Stimulated activated naive CD8-positive, alpha-beta T cell treated with anti-CD3 and anti-CD28 coated beads, Interleukin-15, Interleukin-2, amounts not matched to agents 100 ng/mL and 50 ng/mL, for 24 hours (primary cell): ENCODE results near the gene GYPC.
"Not testable (repeated sequence)": the region's sequence is repeated elsewhere in the genome, so short reads cannot be mapped to it uniquely, and the experiment has no call there.

Experiments
- H3K27ac Mint-ChIP-seq: one replicate; pipeline ENCODE4 v1.8.0; 2021; ENCODE audit warnings: mild to moderate bottlenecking, mixed read lengths
- H3K27me3 Mint-ChIP-seq: one replicate; pipeline ENCODE4 v1.8.0; 2021; ENCODE audit warnings: mixed read lengths
- H3K36me3 Mint-ChIP-seq: one replicate; pipeline ENCODE4 v1.8.0; 2021; ENCODE audit warnings: low read depth, mixed read lengths
- H3K4me1 Mint-ChIP-seq: one replicate; pipeline ENCODE4 v1.8.0; 2021; ENCODE audit warnings: low read depth, mixed read lengths
- H3K4me3 Mint-ChIP-seq: one replicate; pipeline ENCODE4 v1.8.0; 2021; ENCODE audit warnings: mild to moderate bottlenecking, mixed read lengths
- H3K9me3 Mint-ChIP-seq: one replicate; pipeline ENCODE4 v1.8.0; 2021; ENCODE audit warnings: mixed read lengths

The GYPC gene

GRCh38 chr2:126715576-126716406 lies 59.8 kb downstream of the GYPC start:
- H3K36me3 Mint-ChIP-seq: no peaks in the 10 kb centered on the region
- H3K27me3 Mint-ChIP-seq: no peaks in the 10 kb centered on the region
- peaks cover 3% of the 10 kb centered on the region for H3K9me3 Mint-ChIP-seq
- no peaks in the 10 kb centered on the region for H3K4me1 Mint-ChIP-seq
- no peak overlapping the region for H3K27ac Mint-ChIP-seq
- H3K4me3 Mint-ChIP-seq: no peak overlapping the region

GRCh38 chr2:126717277-126717676 lies 61.3 kb downstream of the GYPC start:
- H3K27ac Mint-ChIP-seq, H3K27me3 Mint-ChIP-seq, H3K4me3 Mint-ChIP-seq, H3K9me3 Mint-ChIP-seq, H3K36me3 Mint-ChIP-seq, H3K4me1 Mint-ChIP-seq: not testable (repeated sequence)

GRCh38 chr2:126717928-126718327 lies 62.0 kb downstream of the GYPC start:
- H3K36me3 Mint-ChIP-seq: no peaks in the 10 kb centered on the region
- H3K9me3 Mint-ChIP-seq: no peaks in the 10 kb centered on the region
- no peak overlapping the region for H3K27ac Mint-ChIP-seq
- no peaks in the 10 kb centered on the region for H3K4me1 Mint-ChIP-seq
- H3K4me3 Mint-ChIP-seq: no peak overlapping the region
- no peaks in the 10 kb centered on the region for H3K27me3 Mint-ChIP-seq

- H3K27ac Mint-ChIP-seq: no peak overlapping the region
- H3K36me3 Mint-ChIP-seq: no peaks in the 10 kb centered on the region
- no peaks in the 10 kb centered on the region for H3K4me1 Mint-ChIP-seq
- H3K27me3 Mint-ChIP-seq: no peaks in the 10 kb centered on the region
- no peak overlapping the region for H3K4me3 Mint-ChIP-seq
- peaks cover 4% of the 10 kb centered on the region for H3K9me3 Mint-ChIP-seq
These were observed 63.4 kb downstream of the GYPC start for GRCh38 chr2:126719191-126719832.

- H3K27ac Mint-ChIP-seq: no peak overlapping the region
- no peaks in the 10 kb centered on the region for H3K4me1 Mint-ChIP-seq
- H3K27me3 Mint-ChIP-seq: no peaks in the 10 kb centered on the region
- no peak overlapping the region for H3K4me3 Mint-ChIP-seq
- H3K36me3 Mint-ChIP-seq: peaks cover under 1% of the 10 kb centered on the region
- peaks cover 4% of the 10 kb centered on the region for H3K9me3 Mint-ChIP-seq
These were observed 63.9 kb downstream of the GYPC start for GRCh38 chr2:126719833-126720351.

- H3K4me3 Mint-ChIP-seq: no peak overlapping the region
- H3K27ac Mint-ChIP-seq: no peak overlapping the region
- H3K27me3 Mint-ChIP-seq: no peaks in the 10 kb centered on the region
- no peaks in the 10 kb centered on the region for H3K4me1 Mint-ChIP-seq
- peaks cover 6% of the 10 kb centered on the region for H3K36me3 Mint-ChIP-seq
- H3K9me3 Mint-ChIP-seq: peaks cover 10% of the 10 kb centered on the region
These were observed 64.7 kb downstream of the GYPC start for GRCh38 chr2:126720638-126721037.

GRCh38 chr2:126722081-126722480 lies 66.1 kb downstream of the GYPC start:
- Mint-ChIP-seq H3K27ac (no peak overlapping the region), H3K4me1 (no peaks in the 10 kb centered on the region), H3K36me3 (peaks cover 6% of the 10 kb centered on the region), H3K4me3 (no peak overlapping the region), H3K9me3 (peaks cover 14% of the 10 kb centered on the region), H3K27me3 (no peaks in the 10 kb centered on the region)

GRCh38 chr2:126722546-126722945 lies 66.6 kb downstream of the GYPC start:
- H3K4me1 Mint-ChIP-seq: no peaks in the 10 kb centered on the region
- peaks cover 6% of the 10 kb centered on the region for H3K36me3 Mint-ChIP-seq
- H3K9me3 Mint-ChIP-seq: peaks cover 14% of the 10 kb centered on the region
- no peaks in the 10 kb centered on the region for H3K27me3 Mint-ChIP-seq
- H3K27ac Mint-ChIP-seq: no peak overlapping the region
- no peak overlapping the region for H3K4me3 Mint-ChIP-seq

GRCh38 chr2:126723281-126723815 lies 67.4 kb downstream of the GYPC start:
- H3K36me3 Mint-ChIP-seq: peaks cover 6% of the 10 kb centered on the region
- no peak overlapping the region for H3K4me3 Mint-ChIP-seq
- H3K4me1 Mint-ChIP-seq: no peaks in the 10 kb centered on the region
- H3K27ac Mint-ChIP-seq: no peak overlapping the region
- peaks cover 14% of the 10 kb centered on the region for H3K9me3 Mint-ChIP-seq
- no peaks in the 10 kb centered on the region for H3K27me3 Mint-ChIP-seq

GRCh38 chr2:126725580-126725979 lies 69.6 kb downstream of the GYPC start:
- Mint-ChIP-seq H3K27ac (no peak overlapping the region), H3K27me3 (no peaks in the 10 kb centered on the region), H3K4me1 (no peaks in the 10 kb centered on the region), H3K4me3 (no peak overlapping the region), H3K36me3 (peaks cover 6% of the 10 kb centered on the region), H3K9me3 (peaks cover 14% of the 10 kb centered on the region)

- Mint-ChIP-seq H3K27me3 (no peaks in the 10 kb centered on the region), H3K27ac (no peak overlapping the region), H3K4me3 (no peak overlapping the region), H3K36me3 (peaks cover 5% of the 10 kb centered on the region), H3K9me3 (peaks cover 10% of the 10 kb centered on the region), H3K4me1 (no peaks in the 10 kb centered on the region)
These were observed 73.9 kb downstream of the GYPC start for GRCh38 chr2:126729896-126730295.

- Mint-ChIP-seq H3K4me1 (no peaks in the 10 kb centered on the region), H3K4me3 (no peak overlapping the region), H3K27me3 (no peaks in the 10 kb centered on the region), H3K36me3 (no peaks in the 10 kb centered on the region), H3K27ac (no peak overlapping the region), H3K9me3 (peaks cover 4% of the 10 kb centered on the region)
These were observed 74.7 kb downstream of the GYPC start for GRCh38 chr2:126730655-126731054.

- Mint-ChIP-seq H3K9me3 (no peaks in the 10 kb centered on the region), H3K27me3 (no peaks in the 10 kb centered on the region), H3K4me1 (peaks cover 4% of the 10 kb centered on the region), H3K4me3 (no peak overlapping the region), H3K27ac (no peak overlapping the region), H3K36me3 (no peaks in the 10 kb centered on the region)
These were observed 75.4 kb downstream of the GYPC start for GRCh38 chr2:126731353-126731752.

GRCh38 chr2:126732682-126733245 lies 76.8 kb downstream of the GYPC start:
- Mint-ChIP-seq H3K9me3 (no peaks in the 10 kb centered on the region), H3K27ac (no peak overlapping the region), H3K4me1 (peaks cover 7% of the 10 kb centered on the region), H3K4me3 (no peak overlapping the region), H3K27me3 (no peaks in the 10 kb centered on the region), H3K36me3 (no peaks in the 10 kb centered on the region)

- no peak overlapping the region for H3K4me3 Mint-ChIP-seq
These were observed 77.8 kb downstream of the GYPC start for GRCh38 chr2:126733795-126734194.

More at GRCh38 chr2:126733795-126734194, 77.8 kb downstream of the GYPC start:
- no peaks in the 10 kb centered on the region for H3K27me3 Mint-ChIP-seq
- no peak overlapping the region for H3K27ac Mint-ChIP-seq
- no peaks in the 10 kb centered on the region for H3K9me3 Mint-ChIP-seq
- no peaks in the 10 kb centered on the region for H3K36me3 Mint-ChIP-seq
- H3K4me1 Mint-ChIP-seq: peaks cover 7% of the 10 kb centered on the region
